GM12865 (cell line): Measurements from ENCODE around the gene ABCC3.
"Not testable (repeated sequence)": the region's sequence is repeated elsewhere in the genome, so short reads cannot be mapped to it uniquely, and the experiment has no call there.

Source experiments
- DNase-seq: peaks from one replicate; pipeline ENCODE4 v3.0.0; 2010; ENCODE audit warnings: low read depth
- H3K4me3 ChIP-seq: 2 replicates; pipeline ENCODE4 v1.5.1; 2011; ENCODE audit warnings: mild to moderate bottlenecking, low read depth, low read length, control low read depth
- TF ChIP-seq, protein P1 (sequence below): IDR thresholded peaks from 2 replicates; pipeline ENCODE4 v1.5.1; 2011; ENCODE audit warnings: low read length, control low read depth, low read depth, inconsistent platforms; ENCODE audit not compliant: insufficient read depth; ENCODE audit errors: missing control alignments

The ABCC3 gene

GRCh38 chr17:50715471-50715870, 80.8 kb downstream of the ABCC3 start:
- H3K4me3 ChIP-seq = no peak overlapping the region
- TF ChIP-seq, protein P1, sequence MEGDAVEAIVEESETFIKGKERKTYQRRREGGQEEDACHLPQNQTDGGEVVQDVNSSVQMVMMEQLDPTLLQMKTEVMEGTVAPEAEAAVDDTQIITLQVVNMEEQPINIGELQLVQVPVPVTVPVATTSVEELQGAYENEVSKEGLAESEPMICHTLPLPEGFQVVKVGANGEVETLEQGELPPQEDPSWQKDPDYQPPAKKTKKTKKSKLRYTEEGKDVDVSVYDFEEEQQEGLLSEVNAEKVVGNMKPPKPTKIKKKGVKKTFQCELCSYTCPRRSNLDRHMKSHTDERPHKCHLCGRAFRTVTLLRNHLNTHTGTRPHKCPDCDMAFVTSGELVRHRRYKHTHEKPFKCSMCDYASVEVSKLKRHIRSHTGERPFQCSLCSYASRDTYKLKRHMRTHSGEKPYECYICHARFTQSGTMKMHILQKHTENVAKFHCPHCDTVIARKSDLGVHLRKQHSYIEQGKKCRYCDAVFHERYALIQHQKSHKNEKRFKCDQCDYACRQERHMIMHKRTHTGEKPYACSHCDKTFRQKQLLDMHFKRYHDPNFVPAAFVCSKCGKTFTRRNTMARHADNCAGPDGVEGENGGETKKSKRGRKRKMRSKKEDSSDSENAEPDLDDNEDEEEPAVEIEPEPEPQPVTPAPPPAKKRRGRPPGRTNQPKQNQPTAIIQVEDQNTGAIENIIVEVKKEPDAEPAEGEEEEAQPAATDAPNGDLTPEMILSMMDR = no peak
- no peak for DNase-seq

DNA sequence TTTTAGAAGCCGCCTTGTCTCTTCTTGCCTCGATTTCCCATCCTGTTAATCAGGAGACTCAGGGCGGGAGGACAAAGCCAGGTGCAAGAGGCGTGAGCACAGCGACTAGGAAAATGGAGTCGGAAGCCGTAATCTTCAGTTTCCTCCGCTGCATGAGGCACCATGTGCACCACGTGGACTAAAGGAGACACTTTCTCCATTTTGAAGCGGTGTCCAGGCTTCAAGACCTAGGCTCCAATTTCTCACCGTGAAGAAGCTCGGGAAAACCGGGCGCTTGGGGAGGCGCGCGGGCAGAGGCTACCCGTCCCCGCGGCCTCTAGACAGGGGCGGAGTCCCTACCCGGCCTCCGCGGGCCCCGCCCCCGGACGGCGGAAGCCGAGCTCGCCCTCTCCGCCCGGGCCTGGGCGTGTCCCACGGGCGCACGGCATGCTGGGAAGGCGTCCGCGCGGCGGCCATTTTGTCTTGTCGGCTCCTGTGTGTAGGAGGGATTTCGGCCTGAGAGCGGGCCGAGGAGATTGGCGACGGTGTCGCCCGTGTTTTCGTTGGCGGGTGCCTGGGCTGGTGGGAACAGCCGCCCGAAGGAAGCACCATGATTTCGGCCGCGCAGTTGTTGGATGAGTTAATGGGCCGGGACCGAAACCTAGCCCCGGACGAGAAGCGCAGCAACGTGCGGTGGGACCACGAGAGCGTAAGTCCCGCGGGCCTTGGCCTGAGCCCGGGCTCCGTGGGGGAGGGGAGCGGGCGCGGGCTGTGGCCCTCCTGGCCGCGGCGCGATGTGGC, 84.7 kb downstream of the ABCC3 start, which contains the start of gene LUC7L3:
Gene LUC7L3, plus strand, starts transcription at position 460 of the 780 bp plus-strand sequence. Its CDS starts 130 bp downstream, at position 590.
- peak within 1 kb of the TSS; percentile 95 for H3K4me3 ChIP-seq
- peak; percentile 97 for DNase-seq
- TF ChIP-seq, protein P1 = no peak

- TF ChIP-seq, protein P1 = no peak
- DNase-seq = no peak
- peak overlapping the region; percentile 95 for H3K4me3 ChIP-seq
Observed at GRCh38 chr17:50719924-50720794, 85.5 kb downstream of the ABCC3 start.

DNA sequence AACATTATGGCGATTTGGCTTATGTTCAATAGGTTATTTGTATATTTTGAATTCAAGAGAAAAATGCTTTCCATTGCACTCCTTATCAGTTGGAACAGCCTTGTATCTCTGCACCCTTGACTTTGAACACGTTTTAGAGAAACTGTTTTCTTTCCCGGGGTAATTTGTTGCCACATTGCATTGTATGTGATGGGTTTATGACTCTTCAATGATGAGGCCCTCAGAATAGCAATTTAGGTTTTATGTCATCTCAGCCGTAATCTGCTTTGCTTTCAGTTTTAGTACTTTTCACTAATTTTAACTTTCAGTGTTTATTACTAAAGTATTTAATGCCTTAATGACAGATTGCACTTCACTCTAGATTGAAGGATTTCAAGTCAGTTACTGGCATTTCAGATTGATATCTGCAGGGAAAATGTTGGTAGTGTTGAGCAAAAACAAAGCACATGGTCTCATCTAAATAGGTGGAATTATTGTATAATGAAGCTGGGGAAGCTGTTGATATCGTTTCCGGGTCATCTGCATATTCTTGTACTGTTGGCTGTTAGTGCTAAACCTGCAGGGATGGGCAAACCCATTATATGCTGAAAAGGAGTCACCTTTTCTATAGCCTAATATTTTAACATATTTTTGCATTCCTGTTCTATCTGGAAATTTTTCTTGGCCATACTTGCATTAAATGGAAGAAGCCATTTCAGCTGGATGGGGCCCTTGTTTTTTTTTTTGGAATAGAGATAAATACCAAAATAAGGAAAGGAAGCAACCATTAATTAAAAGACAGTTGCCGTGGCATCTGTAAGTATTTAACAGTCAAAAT, 86.7 kb downstream of the ABCC3 start:
- TF ChIP-seq, protein P1 = no peak
- no peak for DNase-seq
- H3K4me3 ChIP-seq = peak overlapping the region; percentile 95

GRCh38 chr17:50722746-50723145, 88.1 kb downstream of the ABCC3 start:
- H3K4me3 ChIP-seq = no peak overlapping the region
- no peak for DNase-seq
- TF ChIP-seq, protein P1 = no peak

GRCh38 chr17:50724622-50725021, 89.9 kb downstream of the ABCC3 start:
- H3K4me3 ChIP-seq, DNase-seq: not testable (repeated sequence)
